GM18499 (cell line): Measurements from ENCODE around the gene TFEC.
"Not testable (repeated sequence)": the region's sequence is repeated elsewhere in the genome, so short reads cannot be mapped to it uniquely, and the experiment has no call there.

ENCODE experiments used
- ATAC-seq: cut with Tn5 transposase; IDR thresholded peaks from one replicate; pipeline ENCODE4 v1.9.1; 2021; ENCODE audit warnings: moderate number of reproducible peaks; ENCODE audit not compliant: insufficient read depth, unreplicated experiment

TFEC gene

GRCh38 chr7:115932880-115933279 lies 97.7 kb downstream of the TFEC start:
- no peak for ATAC-seq

- not testable (repeated sequence) for ATAC-seq
These were observed 100.4 kb downstream of the TFEC start for GRCh38 chr7:115930184-115930583.

DNA sequence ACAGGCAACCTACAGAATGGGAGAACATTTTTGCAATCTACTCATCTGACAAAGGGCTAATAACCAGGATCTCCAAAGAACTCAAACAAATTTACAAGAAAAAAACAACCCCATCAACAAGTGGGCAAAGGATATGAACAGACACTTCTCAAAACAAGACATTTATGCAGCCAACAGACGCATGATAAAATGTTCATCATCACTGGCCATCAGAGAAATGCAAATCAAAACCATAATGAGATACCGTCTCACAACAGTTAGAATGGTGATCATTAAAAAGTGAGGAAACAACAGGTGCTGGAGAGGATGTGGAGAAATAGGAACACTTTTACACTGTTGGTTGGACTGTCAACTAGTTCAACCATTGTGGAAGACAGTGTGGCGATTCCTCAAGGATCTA lies 100.8 kb downstream of the TFEC start:
- not testable (repeated sequence) for ATAC-seq

- ATAC-seq: no peak
These were observed 106.2 kb downstream of the TFEC start for GRCh38 chr7:115924411-115924810.

DNA sequence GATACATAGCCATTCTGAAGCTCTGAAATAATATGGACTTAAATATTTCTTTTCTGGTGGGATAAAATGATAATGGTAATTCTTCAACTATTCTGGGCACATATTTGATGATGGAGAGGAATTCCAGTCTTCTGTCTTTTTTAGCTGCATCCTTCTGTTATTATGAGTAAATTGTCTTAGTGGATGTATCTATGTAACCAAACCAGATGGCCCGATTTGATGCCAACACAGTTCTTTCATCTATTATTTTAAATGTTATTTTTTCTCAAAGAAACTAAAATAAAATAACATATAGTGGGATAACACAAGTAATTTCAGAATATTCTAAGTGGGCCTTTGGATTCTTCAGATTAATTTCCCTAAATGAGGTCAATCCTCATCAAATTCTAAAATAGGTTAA lies 110.2 kb downstream of the TFEC start:
- no peak for ATAC-seq

DNA sequence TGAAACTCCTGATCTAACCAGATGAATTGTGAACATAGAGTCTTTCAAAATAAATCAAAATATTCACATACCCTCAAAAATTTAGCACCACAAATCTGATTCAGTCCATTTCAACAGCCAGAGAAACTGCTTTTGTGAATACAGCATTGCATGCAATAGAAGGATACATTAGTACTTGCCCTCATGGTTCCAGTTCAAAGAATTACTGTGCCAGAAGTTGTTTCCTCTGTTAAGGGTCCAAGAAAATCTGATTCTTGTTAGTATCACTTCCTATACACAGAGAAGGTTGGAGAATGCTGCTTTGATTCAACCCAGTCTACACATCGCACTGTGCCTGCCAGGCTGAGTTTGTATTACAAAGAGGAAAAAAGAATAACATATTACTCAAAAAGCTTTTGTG lies 115.6 kb downstream of the TFEC start:
- ATAC-seq: no peak

DNA sequence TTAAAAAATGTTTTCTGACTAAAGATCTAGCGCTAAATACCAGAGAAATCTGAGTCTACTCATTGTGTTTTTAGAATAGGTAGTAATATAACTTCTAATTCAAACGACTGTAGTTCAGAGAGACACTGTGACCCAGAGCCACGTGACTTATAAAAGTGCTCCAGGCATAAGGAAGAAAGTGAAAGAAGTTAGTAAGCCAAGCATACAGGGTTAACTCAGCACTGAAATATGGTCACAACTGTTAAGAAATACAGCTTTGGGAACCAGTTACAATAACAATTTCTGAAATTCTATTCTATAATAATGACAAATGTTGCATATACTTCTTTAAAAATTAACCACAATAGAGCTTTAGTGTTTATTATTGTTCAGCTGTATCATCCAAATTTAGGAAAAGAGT lies 119.1 kb downstream of the TFEC start:
- no peak for ATAC-seq

DNA sequence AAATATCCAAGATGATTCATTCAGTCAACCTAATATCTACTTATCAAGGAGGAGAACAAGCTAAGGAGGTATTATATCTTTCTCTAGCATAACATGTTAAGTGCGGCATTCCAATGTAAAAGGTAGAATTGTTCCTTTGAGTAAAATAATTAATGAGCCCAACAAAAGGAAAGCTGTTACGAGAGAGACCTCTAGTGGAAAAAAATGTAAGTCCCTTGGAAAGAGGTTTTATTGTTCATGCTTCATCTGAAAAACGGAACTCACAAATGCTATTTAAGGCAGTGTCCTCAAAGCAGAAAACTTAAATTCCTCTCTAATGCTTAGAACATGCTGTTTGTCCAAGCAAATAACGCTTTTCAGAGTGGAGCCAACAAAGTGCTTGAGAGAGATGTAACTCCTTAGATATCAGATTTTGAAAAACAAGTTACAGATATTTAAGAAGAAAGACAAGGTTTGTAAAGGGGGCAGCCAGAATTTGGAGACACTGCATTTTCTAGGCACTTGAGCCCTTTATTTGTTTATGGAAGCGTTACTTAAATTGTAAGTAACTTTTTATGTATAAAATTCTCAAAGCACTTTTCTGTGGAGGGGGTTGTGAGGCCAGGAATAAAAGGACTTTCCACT lies 119.9 kb downstream of the TFEC start:
- ATAC-seq: peak; percentile 87

GRCh38 chr7:115906731-115907130 lies 123.8 kb downstream of the TFEC start:
- no peak for ATAC-seq

DNA sequence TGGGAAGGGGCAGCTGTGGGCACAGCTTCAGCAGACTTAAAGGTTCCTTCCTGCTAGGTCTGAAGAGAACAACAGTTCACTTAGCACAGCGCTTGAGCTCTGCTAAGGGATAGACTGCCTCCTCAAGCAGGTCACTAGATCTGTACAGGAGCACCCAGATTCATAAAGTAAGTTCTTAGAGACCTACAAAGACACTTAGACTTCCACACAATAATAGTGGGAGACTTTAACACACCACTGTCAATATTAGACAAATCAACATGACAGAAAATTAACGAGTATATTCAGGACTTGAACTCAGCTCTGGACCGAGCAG lies 140.9 kb downstream of the TFEC start:
- no peak for ATAC-seq

DNA sequence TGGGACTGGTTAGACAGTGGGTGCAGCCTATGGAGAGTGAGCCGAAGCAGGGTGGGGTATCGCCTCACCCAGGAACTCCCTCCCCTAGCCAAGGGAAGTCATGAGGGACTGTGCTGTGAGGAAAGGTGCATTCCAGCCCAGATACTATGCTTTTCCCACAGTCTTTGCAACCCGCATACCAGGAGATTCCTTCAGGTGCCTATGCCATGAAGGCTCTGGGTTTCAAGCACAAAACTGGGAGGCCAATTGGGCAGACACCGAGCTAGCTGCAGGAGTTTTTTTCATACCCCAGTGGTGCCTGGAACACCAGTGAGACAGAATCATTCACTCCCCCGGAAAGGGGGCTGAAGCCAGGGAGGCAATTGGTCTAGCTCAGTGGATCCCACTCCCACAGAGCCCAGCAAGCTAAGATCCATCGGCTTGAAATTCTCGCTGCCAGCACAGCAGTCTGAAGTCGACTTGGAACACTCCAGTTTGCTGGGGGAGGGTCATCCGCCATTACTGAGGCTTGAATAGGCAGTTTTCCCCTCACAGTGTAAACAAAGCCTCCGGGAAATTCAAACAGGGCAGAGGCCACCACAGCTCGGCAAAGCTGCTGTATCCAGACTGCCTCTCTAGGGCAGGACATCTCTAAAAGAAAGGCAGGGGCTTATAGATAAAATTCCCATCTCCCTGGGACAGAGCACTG lies 141.4 kb downstream of the TFEC start:
- no peak for ATAC-seq

DNA sequence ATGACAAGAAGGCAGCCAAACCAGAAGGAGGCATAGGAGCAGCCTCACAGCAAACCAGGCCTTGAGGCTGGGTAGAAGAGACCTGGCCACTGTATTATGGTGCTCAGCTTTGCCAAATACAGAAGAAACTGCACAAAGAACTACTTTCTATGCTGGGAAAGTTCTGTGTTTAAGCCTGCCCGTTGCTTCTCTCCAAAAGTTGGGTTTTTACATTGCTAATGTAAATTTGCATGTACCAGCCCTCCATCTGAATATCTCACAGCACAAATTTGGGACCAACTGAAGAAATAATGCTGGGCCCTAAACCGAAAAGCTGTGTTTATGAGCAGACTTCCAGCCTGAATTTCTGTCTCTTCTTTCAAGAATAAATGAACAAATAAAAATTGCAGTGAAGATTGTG lies 145.0 kb downstream of the TFEC start:
- no peak for ATAC-seq
